Activated CD8-positive, alpha-beta memory T cell treated with anti-CD3 and anti-CD28 coated beads, Interleukin-2, amount 50 U/mL, for 24 hours (primary cell): ENCODE measurements around the gene CD1C.
"Not testable (repeated sequence)": the region's sequence is repeated elsewhere in the genome, so short reads cannot be mapped to it uniquely, and the experiment has no call there.

Experiments used
- DNase-seq: peaks from one replicate; pipeline ENCODE4 v3.0.0-alpha.2; 2020; ENCODE audit errors: extremely low read depth

CD1C gene

DNA sequence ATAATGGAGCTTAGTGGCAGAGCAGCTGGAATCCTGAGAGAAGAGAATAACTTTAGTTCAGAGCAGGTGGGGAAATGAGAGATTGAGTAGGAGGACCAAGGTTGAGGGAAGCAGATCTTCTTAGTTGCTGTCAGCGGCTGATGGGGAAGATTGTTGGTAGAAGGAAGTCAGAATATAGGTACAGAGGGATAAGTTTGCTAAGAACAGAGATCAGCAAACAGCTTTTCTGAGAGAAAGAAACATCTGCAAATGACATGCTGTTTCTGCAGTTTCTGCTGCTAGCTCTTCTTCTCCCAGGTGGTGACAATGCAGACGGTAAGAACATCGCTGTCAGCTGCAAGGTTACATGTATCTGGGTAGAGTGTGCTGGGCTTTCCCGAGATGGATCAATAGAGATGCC lies at the start of gene CD1C:
CD1C (plus strand) TSS at position 113 of the 400 bp plus-strand sequence; CDS start at position 255, 142 bp downstream.
- DNase-seq: no peak

DNA sequence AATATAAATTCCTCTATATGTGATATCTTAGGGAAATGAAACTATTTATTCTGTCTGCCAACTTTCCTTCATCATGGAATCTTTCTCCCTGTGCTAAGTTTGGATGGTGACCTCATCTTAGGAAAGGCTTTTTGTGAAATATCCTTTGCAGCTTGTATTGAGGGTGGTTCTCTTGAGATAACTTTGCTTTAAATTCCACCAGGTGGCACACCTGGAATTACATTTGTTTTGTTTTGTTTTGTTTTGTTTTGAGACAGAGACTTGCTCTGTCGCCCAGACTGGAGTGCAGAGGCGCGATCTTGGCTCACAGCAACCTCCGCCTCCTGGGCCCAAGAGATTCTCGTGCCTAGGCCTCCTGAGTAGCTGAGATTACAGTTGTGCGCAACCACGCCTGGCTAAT lies 43.1 kb upstream of the CD1C start:
- DNase-seq: no peak

DNA sequence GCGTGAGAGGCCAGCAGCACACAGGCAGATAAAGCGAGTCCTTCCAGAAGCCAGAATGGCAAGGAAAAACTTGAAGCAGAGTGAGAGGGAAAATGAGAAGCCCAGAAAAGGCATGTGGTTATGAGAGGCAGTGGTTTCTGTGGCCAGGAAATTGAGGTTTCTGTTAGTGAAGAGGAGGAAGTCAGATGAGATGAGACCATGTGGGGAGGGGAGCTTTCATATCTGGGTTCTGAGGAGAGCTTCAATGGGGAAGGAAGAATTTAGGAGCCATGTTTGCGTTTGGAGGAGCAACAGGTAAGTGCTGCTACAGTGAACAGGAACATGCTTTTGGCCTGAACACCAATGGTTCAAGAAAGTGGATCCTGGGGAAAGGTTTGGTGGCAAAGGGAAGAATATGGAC lies 41.6 kb upstream of the CD1C start:
- DNase-seq: no peak

DNA sequence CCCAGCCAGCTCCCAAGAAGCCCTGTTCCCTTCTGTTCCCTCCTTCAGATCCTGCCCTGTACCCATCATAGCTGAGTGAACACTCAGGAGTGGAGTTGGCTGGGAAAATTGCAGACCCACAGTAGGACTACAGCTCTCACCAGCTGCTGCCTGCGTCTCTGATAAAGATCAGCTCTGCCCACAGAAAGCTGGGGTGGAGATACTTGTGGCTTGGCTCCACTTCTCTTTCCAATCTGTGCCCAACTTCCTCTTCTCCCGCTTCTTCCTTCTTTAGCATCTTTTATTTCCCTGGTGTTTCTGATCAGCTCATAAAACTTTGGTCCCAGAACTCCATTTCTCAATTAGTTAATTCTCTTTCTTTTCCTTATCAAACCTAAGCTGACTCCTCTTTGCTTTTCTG lies 41.0 kb upstream of the CD1C start:
- no peak for DNase-seq

DNA sequence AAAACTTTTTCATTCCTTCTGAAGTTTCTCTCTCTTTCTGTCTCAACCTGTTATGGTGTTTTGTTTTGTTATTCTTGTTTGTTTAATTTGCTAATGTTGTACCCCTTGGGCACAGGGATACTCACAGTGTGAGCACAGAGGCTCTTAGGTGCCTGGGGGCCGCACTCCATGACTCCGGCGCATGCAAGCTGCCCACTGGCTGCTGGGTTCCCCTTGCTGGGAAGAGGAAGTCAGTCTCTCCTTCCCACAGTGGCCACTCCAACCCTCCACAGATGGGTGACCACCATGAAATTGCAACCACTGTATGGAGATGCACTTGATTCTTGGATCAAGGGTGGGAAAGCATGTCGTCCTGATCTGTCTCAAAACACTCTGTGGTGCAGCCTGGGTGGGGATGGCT lies 40.1 kb upstream of the CD1C start:
- no peak for DNase-seq

DNA sequence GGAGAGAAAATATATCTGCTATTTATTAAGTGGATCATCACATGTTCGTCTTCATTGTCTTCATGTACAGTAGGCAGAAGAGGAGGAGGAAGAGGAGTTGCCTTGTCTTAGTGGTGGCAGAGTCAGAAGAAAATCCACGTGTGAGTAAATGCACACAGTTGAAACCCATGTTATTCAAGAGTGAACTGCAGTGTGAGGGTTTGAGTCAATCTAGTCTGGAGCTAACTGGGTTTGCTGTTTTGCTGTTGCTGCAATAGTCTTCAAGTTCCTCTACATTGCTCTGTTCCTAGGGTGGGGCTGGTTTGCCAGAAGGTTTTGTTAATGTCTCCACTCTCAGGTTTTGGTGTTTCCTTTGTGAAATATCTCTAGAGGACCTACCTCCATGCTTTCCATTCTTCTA lies 38.6 kb upstream of the CD1C start:
- DNase-seq: no peak

DNA sequence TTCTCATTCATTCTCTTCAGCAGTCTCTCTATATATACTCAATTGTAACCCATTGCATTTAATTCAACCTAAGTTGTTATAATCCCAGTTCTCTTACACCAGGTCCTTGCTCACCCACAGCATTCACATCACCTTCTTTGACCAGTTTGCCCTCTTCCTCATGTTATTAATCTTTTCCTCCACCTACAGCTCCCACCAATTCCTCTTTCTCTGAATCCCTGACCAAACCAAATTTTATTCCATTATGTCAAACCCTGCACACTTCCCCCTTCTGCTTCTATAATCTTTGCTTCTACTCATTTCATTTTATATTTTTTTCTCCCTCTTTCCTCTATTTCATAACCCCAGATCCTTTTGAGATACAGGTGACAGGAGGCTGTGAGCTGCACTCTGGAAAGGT lies 34.1 kb upstream of the CD1C start:
- DNase-seq: no peak

DNA sequence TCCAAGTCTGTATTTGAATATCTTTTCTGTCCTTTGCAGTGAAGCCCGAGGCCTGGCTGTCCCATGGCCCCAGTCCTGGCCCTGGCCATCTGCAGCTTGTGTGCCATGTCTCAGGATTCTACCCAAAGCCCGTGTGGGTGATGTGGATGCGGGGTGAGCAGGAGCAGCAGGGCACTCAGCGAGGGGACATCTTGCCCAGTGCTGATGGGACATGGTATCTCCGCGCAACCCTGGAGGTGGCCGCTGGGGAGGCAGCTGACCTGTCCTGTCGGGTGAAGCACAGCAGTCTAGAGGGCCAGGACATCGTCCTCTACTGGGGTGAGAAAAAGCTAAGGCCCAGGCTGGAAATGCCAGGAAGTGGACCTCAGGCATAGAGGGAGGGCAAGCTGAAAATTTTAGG lies 33.0 kb upstream of the CD1C start:
- DNase-seq: not testable (repeated sequence)

DNA sequence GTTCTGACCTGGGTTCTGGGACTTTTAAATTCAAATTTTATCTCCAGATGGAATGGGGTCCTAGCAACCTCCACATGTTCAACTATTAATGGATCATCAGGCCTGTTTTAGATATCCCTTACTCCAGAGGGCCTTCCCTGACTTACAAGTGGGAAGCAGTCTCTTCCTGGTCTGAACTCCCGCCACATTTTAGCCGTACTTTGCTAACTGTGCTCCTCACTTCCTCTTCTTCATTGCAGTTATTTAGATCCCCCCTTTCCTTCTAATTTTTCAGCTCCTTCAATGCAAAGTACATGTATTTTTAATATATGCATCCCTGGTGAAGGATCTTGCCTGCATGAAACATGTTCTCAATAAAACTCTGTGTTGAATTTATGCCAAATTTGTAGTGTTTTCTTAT lies 31.8 kb upstream of the CD1C start:
- DNase-seq: no peak

DNA sequence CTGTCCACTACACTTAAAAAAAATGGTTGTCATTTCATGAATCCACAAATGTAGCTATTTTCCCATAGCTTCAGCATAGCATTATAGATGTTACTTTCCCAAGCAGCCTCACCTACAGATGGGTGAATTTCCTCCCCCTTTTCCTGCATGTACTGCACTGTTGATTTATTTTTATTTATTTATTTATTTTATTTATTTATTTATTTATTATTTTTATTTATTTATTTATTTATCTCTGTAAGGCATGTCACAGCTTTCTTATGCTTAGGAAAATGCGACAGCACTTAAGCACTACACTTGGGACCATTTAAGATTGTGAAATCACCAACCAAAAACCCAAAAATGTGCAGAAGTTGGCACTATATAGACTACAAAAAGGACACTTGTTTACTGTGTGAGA lies 30.6 kb upstream of the CD1C start:
- no peak for DNase-seq

DNA sequence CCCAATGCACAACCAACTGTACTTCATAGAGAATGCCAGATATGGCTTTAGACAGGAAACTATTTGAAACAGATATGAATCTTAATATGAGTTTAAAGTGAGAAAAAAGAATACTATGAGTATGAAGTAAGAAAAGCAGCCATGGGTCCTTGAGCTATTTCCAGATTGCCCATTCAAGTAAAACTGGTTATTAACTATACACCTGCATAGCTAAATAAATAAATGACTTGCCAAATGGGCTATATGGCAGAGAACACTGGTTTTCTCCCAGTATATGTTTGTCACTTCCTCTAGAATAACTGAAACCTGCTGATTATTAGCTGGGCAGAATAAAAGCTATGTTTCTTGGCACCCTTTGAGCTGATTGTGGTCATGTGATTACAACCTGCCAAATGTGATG lies 17.0 kb upstream of the CD1C start:
- no peak for DNase-seq

DNA sequence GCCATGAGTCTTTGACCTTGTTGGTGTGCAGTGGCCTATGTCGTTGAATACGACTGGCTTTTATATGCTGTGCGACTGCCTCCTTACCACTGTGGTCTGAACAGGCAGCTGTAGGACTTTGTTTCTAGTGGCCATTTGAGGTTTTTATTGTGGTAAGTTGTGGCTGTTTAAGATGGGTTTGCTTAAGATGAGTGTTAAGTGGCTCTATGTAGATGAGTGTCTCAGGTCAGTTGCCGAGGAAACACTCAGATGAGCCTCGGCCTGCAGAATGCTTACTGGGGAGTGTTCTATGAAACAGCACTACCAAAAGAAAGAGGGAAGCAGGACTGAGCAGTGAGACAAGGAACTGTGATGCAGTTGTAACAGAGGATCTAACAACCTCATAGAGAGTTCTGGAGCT lies 14.9 kb upstream of the CD1C start:
- DNase-seq: no peak

DNA sequence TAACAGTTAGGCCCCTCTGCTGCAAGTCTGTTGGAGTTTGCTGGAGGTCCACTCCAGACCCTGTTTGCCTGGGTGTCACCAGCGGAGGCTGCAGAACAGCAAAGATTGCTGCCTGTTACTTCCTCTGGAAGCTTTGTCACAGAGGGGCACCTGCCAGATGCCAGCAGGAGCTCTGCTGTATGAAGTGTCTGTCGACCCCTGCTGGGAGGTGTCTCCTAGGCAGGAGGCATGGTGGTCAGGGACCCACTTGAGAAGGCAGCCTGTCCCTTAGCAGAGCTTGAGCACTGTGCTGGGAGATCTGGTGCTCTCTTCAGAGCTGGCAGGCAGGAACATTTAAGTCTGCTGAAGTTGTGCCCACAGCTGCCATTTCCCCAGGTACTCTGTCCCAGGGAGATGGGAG lies 7.3 kb upstream of the CD1C start:
- not testable (repeated sequence) for DNase-seq

DNA sequence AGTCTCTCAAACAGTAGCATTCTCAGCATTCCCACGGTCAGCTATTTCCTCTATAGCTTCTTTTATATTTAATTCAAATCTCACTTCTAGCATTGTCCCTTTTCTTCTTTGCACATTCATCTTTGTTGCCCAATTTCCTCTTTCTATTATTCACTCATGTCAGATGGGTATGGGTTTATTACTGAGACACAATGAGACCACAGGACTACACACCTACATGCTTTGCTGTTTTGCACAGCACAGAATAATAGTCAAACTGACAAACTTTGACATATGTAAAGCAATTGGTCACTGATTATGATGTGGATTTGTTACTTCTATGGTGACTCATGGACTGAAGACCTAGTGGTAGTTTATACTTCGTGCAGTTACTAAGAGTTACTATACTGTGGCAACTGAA lies 5.8 kb upstream of the CD1C start:
- no peak for DNase-seq

DNA sequence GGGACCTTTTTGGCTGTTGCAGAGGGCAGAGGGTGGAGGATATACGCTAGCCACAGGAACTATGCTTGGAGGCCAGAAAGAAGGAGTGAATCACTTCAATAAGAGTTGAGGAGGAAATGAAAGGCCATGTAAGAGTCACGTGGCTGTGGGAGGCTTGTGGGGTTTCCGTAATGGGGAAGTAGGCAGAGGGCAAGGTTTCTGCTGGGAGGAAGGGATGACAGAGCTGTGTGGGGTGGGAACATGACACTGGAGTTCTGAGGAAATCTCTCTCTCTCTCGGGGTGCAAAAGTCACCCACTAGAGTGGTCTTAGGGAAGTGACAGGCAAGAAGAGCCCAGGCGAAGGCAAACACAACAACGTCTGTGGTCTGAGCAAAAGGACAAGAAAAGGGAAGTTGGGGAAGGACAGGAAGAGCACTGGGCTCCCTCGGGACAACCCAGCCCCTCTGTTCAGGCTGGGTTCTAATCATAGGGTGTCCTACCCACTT lies 3.9 kb upstream of the CD1C start:
- no peak for DNase-seq

DNA sequence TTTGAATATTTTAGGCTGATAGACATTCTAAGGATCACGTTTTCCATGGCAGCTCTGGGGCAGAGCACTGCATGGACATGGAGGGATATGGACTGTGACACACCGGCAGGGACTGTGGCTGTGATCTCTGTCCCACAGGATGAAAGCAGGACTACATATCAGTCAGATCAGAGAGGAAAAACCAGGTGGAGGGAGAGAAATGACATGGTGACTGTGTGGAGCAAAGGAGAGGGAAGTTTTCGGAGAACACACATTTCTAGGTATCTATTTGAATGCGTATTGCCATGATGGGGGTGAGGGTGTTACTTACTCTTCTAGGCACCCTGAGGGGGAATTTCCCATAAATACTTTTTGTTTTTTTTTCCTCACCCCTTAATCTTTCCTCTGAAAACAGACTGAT lies 3.2 kb upstream of the CD1C start:
- no peak for DNase-seq

DNA sequence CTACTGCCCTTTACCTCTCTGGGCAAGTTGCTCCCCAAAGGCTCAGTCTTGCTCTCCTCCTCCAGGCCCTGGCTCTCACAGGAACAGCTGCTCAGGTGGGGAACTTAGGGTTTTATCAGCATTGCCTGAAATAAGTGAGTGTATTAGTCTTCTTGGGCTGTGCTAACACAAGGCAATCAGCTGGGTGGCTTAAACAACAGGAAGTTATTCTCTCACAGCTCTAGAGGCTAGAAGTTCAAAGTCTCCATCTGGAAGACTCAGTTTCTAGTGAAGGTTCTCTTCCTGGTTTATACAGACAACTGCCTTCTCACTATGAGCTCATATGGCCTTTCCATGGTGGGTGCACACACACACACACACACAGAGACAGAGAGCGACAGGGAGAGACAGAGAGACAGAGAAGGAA lies 2.8 kb upstream of the CD1C start:
- no peak for DNase-seq

DNA sequence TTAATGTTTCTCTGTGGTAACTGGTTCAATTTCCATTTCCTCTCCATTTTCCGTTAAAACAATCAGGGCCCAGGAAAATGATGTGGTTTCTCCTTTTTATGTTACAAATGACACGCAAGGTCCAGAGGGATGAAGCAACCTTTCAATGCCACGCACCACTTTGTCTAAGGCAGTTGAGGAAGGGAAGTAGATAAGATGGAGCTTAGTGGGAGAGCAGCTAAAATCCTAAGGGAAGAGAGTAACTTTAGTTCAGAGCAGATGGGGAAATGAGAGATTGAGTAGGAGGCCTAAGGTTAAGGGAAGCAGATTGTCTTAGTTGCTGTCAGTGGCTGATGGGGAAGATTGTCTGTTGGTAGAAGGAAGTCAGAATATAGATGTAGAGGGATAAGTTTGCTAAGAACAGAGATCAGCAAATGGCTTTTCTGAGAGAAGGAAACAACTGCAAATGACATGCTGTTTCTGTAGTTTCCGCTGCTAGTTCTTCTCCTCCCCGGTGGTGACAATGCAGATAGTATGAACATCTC lies 660 bp downstream of the CD1C start:
- no peak for DNase-seq

DNA sequence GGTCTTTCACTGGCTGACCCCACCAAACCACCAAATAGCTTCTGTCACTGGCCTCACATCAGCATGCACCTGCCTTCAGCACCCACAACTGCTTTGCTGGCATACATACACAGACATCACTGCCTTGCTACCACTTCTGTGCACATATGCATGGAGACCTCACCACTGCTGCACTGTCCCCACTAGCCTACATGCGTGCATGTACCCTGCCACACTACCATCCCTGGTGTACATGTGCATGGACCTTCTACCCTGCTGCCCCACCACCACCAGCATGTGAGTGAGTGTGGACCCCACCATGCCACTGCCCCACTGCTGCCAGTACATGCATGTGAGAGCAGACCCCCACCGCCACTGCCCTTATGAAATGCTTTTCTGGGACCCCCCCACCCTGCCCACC lies 6.1 kb downstream of the CD1C start:
- DNase-seq: no peak

DNA sequence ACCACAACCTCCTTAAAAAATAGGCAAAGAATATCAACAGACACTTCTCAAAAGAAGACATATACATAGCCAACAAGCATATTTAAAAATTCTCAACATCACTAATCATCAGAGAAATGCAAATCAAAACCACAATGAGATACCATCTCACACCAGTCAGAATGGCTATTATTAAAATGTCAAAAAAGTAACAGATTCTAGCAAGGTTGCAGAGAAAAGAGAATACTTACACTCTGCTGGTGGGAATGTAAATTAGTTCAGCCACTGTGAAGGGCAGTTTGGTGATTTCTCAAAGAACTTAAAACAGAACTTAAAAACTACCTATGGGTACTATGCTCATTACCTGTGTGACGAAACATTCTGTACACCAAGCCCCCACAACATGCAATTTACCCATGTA lies 20.9 kb downstream of the CD1C start:
- no peak for DNase-seq

DNA sequence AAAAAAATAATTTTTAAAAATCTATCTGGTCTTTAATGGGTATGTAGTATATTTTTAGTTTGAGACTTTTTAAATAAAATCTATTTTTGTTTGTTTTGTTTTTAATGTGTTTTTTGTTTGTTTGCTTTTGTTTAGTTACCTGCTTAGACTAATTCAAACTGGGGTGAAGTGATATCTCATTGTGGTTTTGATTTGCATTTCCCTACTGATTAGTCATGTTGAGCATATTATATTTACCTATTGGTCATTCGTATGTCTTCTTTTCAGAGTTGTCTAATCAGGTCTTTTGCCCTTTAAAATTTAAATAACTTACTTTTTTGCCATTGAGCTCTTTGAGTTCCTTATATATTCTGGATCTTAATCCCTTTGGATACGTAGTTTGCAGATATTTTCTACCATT lies 21.3 kb downstream of the CD1C start:
- no peak for DNase-seq

DNA sequence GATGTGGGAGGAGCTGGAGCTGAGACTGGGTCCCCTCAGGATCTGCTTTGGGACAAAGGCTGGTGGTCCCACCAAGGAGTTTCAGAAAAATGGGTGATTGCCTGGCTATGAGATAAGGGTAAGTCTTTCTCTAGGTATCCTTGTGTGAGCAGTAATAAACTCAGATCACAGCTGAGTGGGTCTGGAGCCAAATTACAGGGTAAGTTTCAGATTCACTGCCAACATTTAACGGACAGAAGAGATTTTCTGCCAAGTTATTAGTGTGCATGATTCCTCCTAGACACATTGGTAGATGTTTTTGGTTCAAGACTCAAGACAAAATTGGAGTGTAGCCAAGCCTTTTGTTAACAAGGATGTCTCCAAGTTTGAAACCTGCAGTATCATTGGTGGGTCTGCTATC lies 34.1 kb downstream of the CD1C start:
- no peak for DNase-seq

DNA sequence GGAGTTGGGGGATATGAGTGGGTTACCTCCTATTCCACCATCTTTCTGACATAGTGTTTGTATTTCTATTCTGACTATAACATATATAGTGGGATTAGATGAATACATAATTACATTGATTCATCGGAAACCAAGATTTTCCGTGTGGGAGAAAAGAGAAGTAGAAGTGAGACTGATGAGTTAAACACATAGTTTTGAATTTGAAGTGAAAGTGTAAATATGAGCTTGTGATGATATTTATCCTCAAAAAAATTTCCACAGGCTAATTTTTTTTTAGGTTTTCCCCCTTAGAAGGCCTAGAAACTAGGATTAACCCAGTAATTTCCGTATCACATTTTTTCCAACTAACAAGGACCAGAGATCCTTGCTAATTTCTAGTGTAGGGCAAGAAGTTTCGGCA lies 34.7 kb downstream of the CD1C start:
- DNase-seq: no peak

DNA sequence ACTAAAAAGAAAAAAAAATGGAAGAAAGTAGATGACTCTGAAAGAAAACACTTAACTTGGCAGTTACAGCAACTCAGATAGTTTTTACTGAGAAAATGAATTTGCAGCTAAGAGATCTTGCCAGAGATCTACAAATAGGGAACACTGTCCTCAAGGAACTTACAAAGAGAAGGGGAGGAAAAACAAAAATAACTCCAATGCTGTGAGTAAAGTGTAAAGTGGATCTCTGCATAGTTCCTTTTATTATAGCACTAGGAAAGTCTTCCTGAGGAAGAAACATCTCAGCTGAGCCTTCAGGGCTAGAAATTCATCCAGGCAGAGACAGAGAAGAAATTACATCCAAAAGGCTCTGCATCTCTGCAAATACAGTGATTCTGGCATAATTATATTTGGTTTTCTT lies 37.8 kb downstream of the CD1C start:
- DNase-seq: no peak

DNA sequence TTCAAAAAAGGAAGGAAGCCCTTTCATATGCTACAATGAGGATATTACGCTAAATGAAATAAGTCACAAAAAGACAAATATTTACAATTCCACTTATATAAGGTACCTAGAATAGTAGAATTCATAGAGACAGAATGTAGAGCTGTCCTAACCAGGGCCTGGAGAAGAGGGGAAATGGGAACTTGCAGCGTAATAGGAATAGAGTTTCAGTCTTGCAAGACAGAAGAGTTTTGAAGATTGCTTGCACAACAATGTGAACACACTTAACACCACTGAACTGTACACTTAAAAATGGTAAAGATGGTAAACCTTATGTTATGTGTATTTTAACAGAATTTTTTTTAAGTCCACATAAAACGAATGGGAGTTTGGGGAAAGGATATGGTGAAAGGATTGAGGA lies 38.7 kb downstream of the CD1C start:
- no peak for DNase-seq
